Measurements from ENCODE around the gene TXLNB. TPM values are rescaled to one million over a fixed set of nuclear protein-coding genes. Genes with fewer than 3 reads are reported as not detected.

TXLNB gene
- total and polyA plus RNA-seq, 2 of the 13 experiments (the other 11 are each of a cell fraction or from before 2014, with no cell fraction given), result not detected

DNA sequence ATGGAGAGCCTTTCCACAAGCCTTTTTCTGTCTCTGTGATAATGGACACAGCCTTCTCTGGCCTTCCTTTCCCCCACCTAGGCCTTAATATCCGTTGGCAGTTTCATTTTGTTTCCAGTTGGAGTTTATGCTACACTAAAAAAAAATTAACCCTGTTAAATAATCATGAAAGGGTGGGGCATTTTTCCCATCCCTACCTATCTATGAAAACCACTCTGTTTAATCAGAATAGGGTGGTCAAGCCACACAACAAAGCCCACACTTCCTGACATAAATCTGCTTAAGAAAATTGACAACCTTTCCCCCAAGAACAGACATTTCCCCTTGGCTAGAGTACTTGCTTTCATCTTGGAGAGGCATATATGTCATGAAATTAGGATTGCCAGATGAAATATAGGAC is 14.2 kb downstream of the TXLNB start:
- Histone ChIP-seq H3K4me2 (ENCODE audit: low read depth, low read length) (no peak overlapping the region), H3K27ac (ENCODE audit: extremely low read length, insufficient read depth, low read length) (no peak overlapping the region), H3K27me3 (ENCODE audit: control insufficient read depth in 1 of 2, insufficient read depth in 2 of 2, low read length in 2 of 2) (no peaks in the 10 kb centered on the region), H3K79me2 (ENCODE audit: insufficient read depth, low read length) (no peaks in the 10 kb centered on the region), H3K9ac (ENCODE audit: insufficient read depth, low read depth, low read length) (no peak overlapping the region), H3K4me3 (replicated peaks in 1 of 3; ENCODE audit: insufficient read depth in 1 of 3, low read depth in 2 of 3, low read length in 3 of 3) (no peak overlapping the region), H4K20me1 (ENCODE audit: insufficient read depth, low read length) (no peaks in the 10 kb centered on the region), H3K9me3 (ENCODE audit: low read length) (no peaks in the 10 kb centered on the region), H3K4me1 (ENCODE audit: insufficient read depth, low read length) (0 out of 2 replicates have a peak, but pooled peaks cover 6% of the 10 kb centered on the region), H3K36me3 (replicated peaks in 1 of 2; ENCODE audit: control insufficient read depth in 1 of 2, insufficient read depth in 2 of 2, low read length in 2 of 2) (no peaks in the 10 kb centered on the region), H2AFZ (ENCODE audit: low read length) (no peak overlapping the region)
- ATAC-seq (no peak), DNase-seq (ENCODE audit: low spot score) (no peak), FAIRE-seq (no peak)
- intact Hi-C loops (cut with micrococcal nuclease; ENCODE audit: unreplicated experiment), result no loop called here
- in situ Hi-C loops (cut with HindIII; ENCODE audit: extremely low pct_ligation_motif_present, low pct_unique_long_range_greater_than_20kb), result no loop called here
- 0% methylated on average over 1 of the region's 1 CpG for WGBS (ENCODE audit: low lambda C conversion rate)
- no TSS peak for BruUV-seq (replicated peaks)
- POLR2A ChIA-PET, result no interaction called here
- TF ChIP-seq ZBTB42 (CRISPR knock-in tag; IDR thresholded peaks at IDR 0.05) (no peak), ZNF296 (CRISPR knock-in tag; conservative IDR thresholded peaks at IDR 0.05) (no peak), ZNF672 (CRISPR knock-in tag; IDR thresholded peaks at IDR 0.05) (no peak), CCDC6 (CRISPR knock-in tag; IDR thresholded peaks at IDR 0.05) (no peak), NFE2L2 (IDR thresholded peaks at IDR 0.05; ENCODE audit: low read length) (no peak), ZNF207 (IDR thresholded peaks at IDR 0.05; ENCODE audit: borderline replicate concordance) (no peak), TAF15 (IDR thresholded peaks at IDR 0.05; ENCODE audit: low read depth, low read length, poor library complexity, severe bottlenecking) (no peak), ZNF136 (CRISPR knock-in tag; IDR thresholded peaks at IDR 0.05; ENCODE audit: low read depth) (no peak), SP140L (CRISPR knock-in tag; IDR thresholded peaks at IDR 0.05; ENCODE audit: borderline replicate concordance) (no peak), ZNF652 (CRISPR knock-in tag; IDR thresholded peaks at IDR 0.05; ENCODE audit: borderline replicate concordance, low read depth) (no peak), HMG20B (CRISPR knock-in tag; conservative IDR thresholded peaks at IDR 0.05) (no peak), ZNF777 (CRISPR knock-in tag; IDR thresholded peaks at IDR 0.05) (no peak), ATRX (CRISPR knock-in tag; IDR thresholded peaks at IDR 0.05; ENCODE audit: borderline replicate concordance) (no peak)
- TF ChIP-seq, protein P1, sequence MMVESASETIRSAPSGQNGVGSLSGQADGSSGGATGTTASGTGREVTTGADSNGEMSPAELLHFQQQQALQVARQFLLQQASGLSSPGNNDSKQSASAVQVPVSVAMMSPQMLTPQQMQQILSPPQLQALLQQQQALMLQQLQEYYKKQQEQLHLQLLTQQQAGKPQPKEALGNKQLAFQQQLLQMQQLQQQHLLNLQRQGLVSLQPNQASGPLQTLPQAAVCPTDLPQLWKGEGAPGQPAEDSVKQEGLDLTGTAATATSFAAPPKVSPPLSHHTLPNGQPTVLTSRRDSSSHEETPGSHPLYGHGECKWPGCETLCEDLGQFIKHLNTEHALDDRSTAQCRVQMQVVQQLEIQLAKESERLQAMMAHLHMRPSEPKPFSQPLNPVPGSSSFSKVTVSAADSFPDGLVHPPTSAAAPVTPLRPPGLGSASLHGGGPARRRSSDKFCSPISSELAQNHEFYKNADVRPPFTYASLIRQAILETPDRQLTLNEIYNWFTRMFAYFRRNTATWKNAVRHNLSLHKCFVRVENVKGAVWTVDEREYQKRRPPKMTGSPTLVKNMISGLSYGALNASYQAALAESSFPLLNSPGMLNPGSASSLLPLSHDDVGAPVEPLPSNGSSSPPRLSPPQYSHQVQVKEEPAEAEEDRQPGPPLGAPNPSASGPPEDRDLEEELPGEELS (CRISPR knock-in tag; IDR thresholded peaks at IDR 0.05), result no peak
- TF ChIP-seq, protein P2, sequence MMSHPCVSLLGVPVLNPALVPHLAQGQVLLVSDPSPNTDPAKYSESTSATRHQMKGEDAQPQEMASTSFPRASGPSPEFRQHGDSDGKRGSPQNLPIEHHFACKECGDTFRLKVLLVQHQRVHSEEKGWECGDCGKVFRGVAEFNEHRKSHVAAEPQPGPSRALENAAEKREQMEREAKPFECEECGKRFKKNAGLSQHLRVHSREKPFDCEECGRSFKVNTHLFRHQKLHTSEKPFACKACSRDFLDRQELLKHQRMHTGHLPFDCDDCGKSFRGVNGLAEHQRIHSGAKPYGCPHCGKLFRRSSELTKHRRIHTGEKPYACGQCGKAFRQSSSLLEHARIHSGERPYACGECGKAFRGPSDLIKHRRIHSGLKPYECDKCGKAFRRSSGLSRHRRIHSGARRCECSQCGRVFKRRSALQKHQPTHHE (CRISPR knock-in tag; IDR thresholded peaks at IDR 0.05; ENCODE audit: borderline replicate concordance), result no peak
- TF ChIP-seq, protein P3, sequence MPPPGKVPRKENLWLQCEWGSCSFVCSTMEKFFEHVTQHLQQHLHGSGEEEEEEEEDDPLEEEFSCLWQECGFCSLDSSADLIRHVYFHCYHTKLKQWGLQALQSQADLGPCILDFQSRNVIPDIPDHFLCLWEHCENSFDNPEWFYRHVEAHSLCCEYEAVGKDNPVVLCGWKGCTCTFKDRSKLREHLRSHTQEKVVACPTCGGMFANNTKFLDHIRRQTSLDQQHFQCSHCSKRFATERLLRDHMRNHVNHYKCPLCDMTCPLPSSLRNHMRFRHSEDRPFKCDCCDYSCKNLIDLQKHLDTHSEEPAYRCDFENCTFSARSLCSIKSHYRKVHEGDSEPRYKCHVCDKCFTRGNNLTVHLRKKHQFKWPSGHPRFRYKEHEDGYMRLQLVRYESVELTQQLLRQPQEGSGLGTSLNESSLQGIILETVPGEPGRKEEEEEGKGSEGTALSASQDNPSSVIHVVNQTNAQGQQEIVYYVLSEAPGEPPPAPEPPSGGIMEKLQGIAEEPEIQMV (CRISPR knock-in tag; IDR thresholded peaks at IDR 0.05; ENCODE audit: low read depth), result no peak
- CTCF ChIA-PET (ENCODE audit: low intra/inter-chr PET ratio, low total read pairs), result no interaction called here

Measured in HepG2 (cell line).